VCaP (cell line): Measurements from ENCODE around the gene CMIP.

Experiments used
- H3K27ac ChIP-seq: fragments of 450-650 bp; 2 replicates; pipeline ENCODE4 v1.5.1; 2017
- TF ChIP-seq, protein P1 (sequence below): fragments of 450-650 bp; conservative IDR thresholded peaks from 2 replicates; pipeline ENCODE4 v1.5.1; 2017; ENCODE audit warnings: mild to moderate bottlenecking, moderate library complexity

CMIP gene

DNA sequence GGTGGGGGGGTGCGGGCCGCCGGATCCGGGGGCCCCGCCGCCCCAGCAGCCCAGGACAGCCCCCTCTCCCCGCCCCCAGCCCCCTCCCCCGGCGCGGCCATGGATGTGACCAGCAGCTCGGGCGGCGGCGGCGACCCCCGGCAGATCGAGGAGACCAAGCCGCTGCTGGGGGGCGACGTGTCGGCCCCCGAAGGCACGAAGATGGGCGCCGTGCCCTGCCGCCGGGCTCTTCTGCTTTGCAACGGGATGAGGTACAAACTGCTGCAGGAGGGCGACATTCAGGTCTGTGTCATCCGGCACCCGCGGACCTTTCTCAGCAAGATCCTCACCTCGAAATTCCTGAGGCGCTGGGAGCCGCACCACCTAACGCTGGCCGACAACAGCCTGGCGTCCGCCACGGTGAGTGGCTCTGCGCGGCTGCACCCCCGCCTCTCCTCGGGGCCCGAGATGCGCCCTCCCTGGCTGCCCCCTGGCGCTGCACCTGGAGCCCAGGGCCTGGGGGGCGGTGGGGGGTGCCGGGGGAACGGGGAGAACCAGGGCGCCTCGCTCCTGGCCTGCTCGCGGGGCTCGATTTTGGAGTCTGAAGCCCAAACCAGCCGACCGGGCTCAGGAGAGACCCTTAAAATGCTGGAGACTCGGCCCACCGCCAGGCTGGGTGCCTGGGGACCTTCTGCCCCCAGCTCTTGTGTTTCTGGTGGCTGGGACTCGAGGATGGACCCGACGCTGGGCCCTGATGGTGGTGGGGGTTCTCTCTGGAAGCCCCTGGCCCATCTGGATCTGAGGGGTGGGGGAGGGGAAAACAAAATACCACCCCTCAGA is 744 bp downstream of the CMIP start:
- TF ChIP-seq, protein P1, sequence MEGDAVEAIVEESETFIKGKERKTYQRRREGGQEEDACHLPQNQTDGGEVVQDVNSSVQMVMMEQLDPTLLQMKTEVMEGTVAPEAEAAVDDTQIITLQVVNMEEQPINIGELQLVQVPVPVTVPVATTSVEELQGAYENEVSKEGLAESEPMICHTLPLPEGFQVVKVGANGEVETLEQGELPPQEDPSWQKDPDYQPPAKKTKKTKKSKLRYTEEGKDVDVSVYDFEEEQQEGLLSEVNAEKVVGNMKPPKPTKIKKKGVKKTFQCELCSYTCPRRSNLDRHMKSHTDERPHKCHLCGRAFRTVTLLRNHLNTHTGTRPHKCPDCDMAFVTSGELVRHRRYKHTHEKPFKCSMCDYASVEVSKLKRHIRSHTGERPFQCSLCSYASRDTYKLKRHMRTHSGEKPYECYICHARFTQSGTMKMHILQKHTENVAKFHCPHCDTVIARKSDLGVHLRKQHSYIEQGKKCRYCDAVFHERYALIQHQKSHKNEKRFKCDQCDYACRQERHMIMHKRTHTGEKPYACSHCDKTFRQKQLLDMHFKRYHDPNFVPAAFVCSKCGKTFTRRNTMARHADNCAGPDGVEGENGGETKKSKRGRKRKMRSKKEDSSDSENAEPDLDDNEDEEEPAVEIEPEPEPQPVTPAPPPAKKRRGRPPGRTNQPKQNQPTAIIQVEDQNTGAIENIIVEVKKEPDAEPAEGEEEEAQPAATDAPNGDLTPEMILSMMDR: peak; percentile 24; the same call in 1 of the 2 replicates
- peak overlapping the region; percentile 83 for H3K27ac ChIP-seq

DNA sequence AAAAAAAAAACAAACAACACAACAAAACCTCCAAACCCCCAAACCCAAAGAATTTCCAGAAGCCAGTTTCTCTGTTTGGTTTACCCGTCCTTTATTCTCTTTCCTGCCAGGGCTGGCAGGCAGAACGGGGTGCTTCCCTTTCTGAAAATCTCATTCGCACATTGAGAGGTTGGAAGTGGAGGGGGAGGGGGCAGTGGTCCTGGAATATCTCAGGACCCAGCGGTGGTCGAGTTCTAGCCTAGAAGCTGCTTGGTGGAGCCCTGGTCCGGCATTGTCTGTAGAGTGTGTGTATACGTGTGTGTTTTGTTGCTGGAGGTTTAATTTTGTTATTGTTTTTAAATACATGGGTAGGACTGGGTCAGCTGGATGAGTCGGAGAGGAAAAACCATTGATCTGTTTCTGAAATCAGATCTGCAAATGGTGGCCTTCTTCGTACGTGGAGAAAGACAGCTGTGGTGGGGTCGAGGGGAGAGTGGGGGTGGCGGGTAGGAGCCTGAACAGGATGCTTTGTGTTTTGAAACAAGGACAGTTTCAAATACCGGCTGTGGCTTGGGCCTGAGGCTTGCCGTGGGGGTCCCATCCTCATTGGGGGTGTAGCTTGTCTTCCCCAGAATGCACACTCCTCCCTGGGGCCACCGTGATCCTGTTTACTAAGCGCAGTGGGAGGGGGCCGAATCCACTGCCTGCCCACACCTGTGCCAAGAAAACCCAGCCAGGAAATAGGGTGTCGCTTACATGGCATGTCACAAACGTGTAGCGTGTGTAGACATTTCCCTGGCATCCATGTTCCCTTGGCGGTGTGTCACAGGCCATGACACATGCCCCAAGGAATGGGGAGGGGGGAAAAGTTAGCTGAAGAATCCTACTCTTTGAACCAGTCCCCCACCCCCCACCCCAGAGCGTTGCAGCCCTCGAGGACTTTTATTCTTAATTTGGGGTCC is 1.6 kb downstream of the CMIP start:
- peak overlapping the region; percentile 83 for H3K27ac ChIP-seq
- TF ChIP-seq, protein P1: no peak

DNA sequence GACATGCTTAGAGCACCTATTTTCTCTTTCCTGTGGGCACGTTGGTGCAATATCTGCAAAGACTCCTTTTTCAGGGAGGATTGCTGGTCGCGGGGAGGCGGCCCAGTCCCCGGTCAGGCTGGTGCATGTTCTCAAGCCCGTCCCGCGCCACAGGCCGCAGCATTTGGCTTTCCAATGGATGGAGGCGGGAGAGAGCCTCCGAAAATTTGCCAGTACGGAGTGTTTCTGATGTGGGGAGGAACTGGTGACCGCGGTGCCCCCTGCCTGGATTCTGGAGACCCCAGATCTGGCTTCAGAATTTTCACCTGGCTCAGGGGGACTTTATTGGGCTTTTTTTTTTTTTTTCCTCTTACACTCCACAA is 2.3 kb downstream of the CMIP start:
- peak overlapping the region; percentile 83 for H3K27ac ChIP-seq
- TF ChIP-seq, protein P1: no peak

DNA sequence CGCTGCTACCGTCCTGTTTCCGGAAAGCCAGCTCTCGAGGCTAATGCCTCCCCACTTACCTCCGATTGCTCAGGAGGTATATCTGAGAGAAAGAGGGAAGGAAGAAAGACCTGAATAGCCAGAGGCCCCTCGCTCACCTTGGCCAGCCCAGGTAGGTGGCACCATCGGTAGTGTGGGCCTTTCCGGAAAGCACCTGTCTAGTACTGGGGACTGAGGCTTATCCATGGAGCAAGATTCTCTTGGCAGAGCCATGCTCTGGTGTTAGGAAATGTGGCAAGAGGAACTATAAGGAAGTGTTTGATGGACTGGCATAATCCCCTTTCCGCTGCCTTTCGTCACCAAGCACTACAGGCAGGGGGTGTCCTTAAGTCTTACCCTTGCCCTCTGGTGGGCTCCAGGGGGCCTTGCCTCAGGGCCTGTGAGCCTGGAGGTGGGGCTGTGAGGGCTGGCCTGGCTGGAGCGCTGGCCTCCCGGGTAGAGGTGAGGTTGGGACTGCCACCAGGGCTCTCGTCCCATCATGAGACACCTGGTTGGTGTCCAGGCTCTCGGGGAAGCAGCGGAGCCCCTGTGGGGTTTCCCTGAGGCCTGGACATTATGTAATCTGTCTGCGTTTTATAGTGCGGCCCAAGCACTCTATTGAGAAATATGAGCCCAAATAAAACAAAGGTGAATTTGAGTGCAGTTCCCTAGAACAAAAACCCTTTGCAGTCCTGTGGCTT is 2.9 kb downstream of the CMIP start:
- H3K27ac ChIP-seq: peak overlapping the region; percentile 83
- TF ChIP-seq, protein P1: no peak

DNA sequence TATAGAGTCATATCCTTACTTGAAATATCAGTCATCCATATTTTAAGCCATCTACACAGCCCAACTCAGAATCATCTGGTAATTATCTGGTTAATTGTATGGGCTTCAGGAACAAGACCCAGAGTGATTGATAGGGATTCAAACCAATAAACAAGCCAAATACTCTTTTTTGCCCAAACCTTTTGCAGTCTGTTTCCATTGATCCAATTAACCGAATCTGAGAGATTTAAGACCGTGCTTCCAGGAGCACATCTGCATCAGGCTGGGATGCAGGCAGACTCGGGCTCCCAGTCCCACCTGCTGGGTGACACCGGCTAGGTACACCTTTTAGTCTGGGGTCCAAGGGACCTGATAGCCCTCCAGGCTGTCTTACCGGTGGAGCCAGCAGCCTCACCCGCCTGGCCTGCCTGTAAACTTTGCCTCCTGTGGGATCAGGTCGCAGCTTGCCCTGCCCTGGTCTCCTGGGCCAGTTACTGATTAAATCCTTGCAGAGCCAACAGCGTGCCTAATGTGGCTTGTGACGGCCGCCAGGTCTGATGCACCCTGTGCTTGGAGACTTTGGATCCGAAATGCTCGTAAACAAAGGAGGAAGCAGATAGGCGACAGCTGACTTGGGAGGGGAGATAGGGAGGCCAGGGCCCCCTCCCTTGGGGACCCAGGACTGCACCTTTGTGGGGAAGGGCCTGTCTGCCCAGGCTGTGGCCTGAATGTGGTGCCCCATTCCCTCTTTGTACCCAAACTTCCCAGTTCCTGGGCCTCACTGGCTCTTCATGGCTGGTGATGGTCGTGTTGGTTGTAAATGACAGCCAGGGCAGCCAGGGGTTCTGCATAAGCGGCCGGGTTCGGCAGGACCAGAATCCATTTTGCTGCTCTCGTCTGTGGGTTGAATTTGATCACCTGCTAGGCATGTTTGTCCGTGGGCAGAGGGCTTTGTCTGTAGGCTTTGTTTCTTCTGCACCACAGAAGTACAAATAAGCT is 3.8 kb downstream of the CMIP start:
- H3K27ac ChIP-seq: peak overlapping the region; percentile 83
- TF ChIP-seq, protein P1: no peak

DNA sequence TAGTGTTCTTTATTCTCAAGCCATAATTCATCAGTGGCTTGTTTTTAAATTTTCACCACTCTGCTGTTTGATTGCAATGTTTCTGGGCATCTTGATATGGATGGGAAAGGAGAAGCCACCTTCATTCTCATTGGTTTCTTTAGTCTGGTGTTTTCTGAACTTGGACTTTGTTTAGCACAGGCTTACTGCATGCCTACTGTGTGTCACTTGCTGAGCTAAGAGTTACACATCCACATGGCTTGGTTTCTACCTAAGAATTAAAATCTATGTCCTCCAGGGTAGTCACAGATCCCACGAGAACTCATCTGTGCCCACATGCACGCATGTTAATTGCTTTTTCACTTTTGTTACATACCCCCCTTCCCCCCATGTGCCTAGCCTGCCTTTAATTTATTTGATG is 4.6 kb downstream of the CMIP start:
- TF ChIP-seq, protein P1: no peak
- peak overlapping the region; percentile 83 for H3K27ac ChIP-seq
